Activated B cell treated with CpG ODN at 0.5 μM for 24 hours (primary cell): ENCODE data around the gene SHROOM2. TPM values are rescaled to one million over a fixed set of nuclear protein-coding genes. Genes with fewer than 3 reads are reported as not detected.

Source experiments
- ATAC-seq: fragments of 200-7000 bp; cut with Tn5 transposase; one replicate; pipeline ENCODE4 v1.10.0; 2021; ENCODE audit warnings: low read depth, mild to moderate bottlenecking, moderate library complexity
- CTCF ChIA-PET: fragments of 350-600 bp; sonication (Branson Sonifier 250); formaldehyde crosslinking; loops from one replicate; lab custom pipeline; 2021; ENCODE audit warnings: antibody characterized with exemption; lab: Charles Lee
- POLR2A ChIA-PET: fragments of 350-600 bp; sonication (Branson Sonifier 250); formaldehyde crosslinking; loops from one replicate; lab custom pipeline; 2021; ENCODE audit warnings: antibody characterized with exemption; lab: Charles Lee
- DNase-seq: peaks from one replicate; pipeline ENCODE4 v3.0.0; 2022
- H3K27ac Mint-ChIP-seq: one replicate; pipeline ENCODE4 v1.8.0; 2020; ENCODE audit warnings: mixed read lengths
- H3K27me3 Mint-ChIP-seq: one replicate; pipeline ENCODE4 v1.8.0; 2021; ENCODE audit warnings: mixed read lengths
- H3K36me3 Mint-ChIP-seq: one replicate; pipeline ENCODE4 v1.8.0; 2021; ENCODE audit warnings: low read depth, mixed read lengths
- H3K4me1 Mint-ChIP-seq: one replicate; pipeline ENCODE4 v1.8.0; 2021; ENCODE audit warnings: mixed read lengths
- H3K4me3 Mint-ChIP-seq: one replicate; pipeline ENCODE4 v1.8.0; 2020; ENCODE audit warnings: mild to moderate bottlenecking, mixed read lengths
- H3K9me3 Mint-ChIP-seq: one replicate; pipeline ENCODE4 v1.8.0; 2020; ENCODE audit warnings: mixed read lengths
- intact Hi-C: fragments of 100-400 bp; cut with micrococcal nuclease; formaldehyde crosslinking; loops from one replicate; pipeline ENCODE4 v1.15.1; 2024
- total RNA-seq: library from RNA; stranded (reverse); gene quantifications from 2 replicates; pipeline ENCODE4 v1.2.3, GENCODE V29; 2022
- TF ChIP-seq, protein P1 (sequence below): fragments of 200-600 bp; IDR thresholded peaks from one replicate; pipeline ENCODE4 v1.8.0; 2022; ENCODE audit warnings: antibody characterized with exemption, mild to moderate bottlenecking

The SHROOM2 gene
- total RNA-seq, 1 donor from 2014 or later, result not detected

DNA sequence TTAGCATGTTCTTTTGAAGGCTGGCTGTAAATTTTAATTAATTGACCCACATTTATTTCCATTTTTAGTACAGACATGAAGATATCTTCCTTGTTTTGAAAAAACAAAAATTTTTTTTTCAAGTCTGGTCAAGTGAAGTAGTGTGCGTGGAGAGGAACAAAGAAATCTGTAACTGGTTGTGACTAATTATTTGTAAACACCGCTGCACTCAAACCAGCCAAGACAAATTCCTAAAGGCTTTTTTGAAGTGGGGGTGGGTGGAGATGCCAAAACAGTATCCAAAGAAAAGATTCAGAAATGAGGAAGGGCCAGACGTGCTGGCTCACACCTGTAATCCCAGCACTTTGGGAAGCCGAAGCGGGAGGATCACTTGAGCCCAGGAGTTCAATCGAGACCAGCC lies 88.3 kb downstream of the SHROOM2 start:
- Mint-ChIP-seq H3K4me1 (peaks cover 2% of the 10 kb centered on the region), H3K27me3 (peaks cover 6% of the 10 kb centered on the region), H3K4me3 (no peak overlapping the region), H3K9me3 (no peaks in the 10 kb centered on the region), H3K36me3 (no peaks in the 10 kb centered on the region), H3K27ac (no peak overlapping the region)
- intact Hi-C loops, result loop anchor here (1.0 to 10.0 kb wide), 5 partner anchors 121 to 1130 kb away; no protein-coding TSS in a partner anchor
- ATAC-seq, result no peak
- DNase-seq, result no peak
- ChIA-PET POLR2A (no interaction called here), CTCF (interaction anchor here (0.6 to 1.5 kb wide), 3 partner anchors 237 to 246 kb away, joined by 3 to 4 read pairs (median 3); no protein-coding TSS in a partner anchor)
- TF ChIP-seq, protein P1, sequence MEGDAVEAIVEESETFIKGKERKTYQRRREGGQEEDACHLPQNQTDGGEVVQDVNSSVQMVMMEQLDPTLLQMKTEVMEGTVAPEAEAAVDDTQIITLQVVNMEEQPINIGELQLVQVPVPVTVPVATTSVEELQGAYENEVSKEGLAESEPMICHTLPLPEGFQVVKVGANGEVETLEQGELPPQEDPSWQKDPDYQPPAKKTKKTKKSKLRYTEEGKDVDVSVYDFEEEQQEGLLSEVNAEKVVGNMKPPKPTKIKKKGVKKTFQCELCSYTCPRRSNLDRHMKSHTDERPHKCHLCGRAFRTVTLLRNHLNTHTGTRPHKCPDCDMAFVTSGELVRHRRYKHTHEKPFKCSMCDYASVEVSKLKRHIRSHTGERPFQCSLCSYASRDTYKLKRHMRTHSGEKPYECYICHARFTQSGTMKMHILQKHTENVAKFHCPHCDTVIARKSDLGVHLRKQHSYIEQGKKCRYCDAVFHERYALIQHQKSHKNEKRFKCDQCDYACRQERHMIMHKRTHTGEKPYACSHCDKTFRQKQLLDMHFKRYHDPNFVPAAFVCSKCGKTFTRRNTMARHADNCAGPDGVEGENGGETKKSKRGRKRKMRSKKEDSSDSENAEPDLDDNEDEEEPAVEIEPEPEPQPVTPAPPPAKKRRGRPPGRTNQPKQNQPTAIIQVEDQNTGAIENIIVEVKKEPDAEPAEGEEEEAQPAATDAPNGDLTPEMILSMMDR, result no peak

DNA sequence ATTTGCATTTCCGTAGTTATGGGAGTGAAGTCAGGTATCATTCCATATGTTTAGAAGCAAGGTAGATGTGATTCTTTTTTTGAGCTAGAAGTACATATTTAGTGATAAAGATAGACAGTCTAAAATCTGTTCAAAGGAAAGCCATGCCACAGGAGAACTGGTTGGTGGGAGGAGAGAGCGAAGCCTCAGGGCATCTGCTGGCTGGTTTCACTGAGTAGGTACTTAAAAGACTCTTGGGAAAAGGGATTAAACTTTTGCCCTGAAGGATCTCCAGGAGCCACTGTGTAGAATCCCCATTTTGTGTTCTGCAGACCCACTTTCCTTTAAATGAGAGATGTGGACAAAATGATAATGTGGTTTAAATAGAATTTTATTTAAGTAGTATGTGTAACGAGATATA lies 89.6 kb downstream of the SHROOM2 start:
- peaks cover 2% of the 10 kb centered on the region for H3K4me1 Mint-ChIP-seq
- intact Hi-C loops, result loop anchor here (10.0 kb wide), 1 partner anchor 1131 kb away; no protein-coding TSS in a partner anchor
- CTCF ChIA-PET, result interaction anchor here (1.1 to 1.5 kb wide), 3 partner anchors 11 to 244 kb away, joined by 3 read pairs; no protein-coding TSS in a partner anchor
- peaks cover 5% of the 10 kb centered on the region for H3K27me3 Mint-ChIP-seq
- H3K36me3 Mint-ChIP-seq, result no peaks in the 10 kb centered on the region
- H3K4me3 Mint-ChIP-seq, result no peak overlapping the region
- TF ChIP-seq, protein P1, result no peak
- ATAC-seq (no peak), DNase-seq (no peak)
- POLR2A ChIA-PET, result no interaction called here
- no peaks in the 10 kb centered on the region for H3K9me3 Mint-ChIP-seq
- no peak overlapping the region for H3K27ac Mint-ChIP-seq

DNA sequence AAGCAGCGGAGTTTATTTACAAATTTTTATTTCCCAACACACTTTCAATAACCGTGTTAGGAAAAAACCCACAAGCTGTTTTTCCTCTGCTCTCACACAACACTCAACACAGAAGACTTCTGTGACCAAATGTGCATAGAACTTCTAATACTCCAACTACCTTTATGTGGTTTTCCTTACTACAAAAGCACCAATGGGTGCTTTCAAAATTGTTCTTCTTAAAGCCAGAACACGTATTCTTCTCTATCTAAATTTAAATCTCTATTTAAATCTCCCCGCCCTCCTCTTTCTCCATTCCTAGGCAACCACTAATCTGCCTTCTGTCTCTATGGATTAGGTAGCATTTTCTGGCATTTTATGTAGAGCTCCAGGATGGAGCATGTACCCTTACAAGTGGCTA lies 90.0 kb downstream of the SHROOM2 start:
- H3K27ac Mint-ChIP-seq, result no peak overlapping the region
- ChIA-PET POLR2A (no interaction called here), CTCF (interaction anchor here (1.2 kb wide), 1 partner anchor 69 kb away, joined by 3 read pairs; no protein-coding TSS in a partner anchor)
- no peaks in the 10 kb centered on the region for H3K9me3 Mint-ChIP-seq
- no peak overlapping the region for H3K4me3 Mint-ChIP-seq
- H3K4me1 Mint-ChIP-seq, result peaks cover 2% of the 10 kb centered on the region
- TF ChIP-seq, protein P1, result no peak
- H3K36me3 Mint-ChIP-seq, result no peaks in the 10 kb centered on the region
- H3K27me3 Mint-ChIP-seq, result peaks cover 5% of the 10 kb centered on the region
- intact Hi-C loops, result loop anchor here (10.0 kb wide), 1 partner anchor 1131 kb away; no protein-coding TSS in a partner anchor
- ATAC-seq (no peak), DNase-seq (no peak)

DNA sequence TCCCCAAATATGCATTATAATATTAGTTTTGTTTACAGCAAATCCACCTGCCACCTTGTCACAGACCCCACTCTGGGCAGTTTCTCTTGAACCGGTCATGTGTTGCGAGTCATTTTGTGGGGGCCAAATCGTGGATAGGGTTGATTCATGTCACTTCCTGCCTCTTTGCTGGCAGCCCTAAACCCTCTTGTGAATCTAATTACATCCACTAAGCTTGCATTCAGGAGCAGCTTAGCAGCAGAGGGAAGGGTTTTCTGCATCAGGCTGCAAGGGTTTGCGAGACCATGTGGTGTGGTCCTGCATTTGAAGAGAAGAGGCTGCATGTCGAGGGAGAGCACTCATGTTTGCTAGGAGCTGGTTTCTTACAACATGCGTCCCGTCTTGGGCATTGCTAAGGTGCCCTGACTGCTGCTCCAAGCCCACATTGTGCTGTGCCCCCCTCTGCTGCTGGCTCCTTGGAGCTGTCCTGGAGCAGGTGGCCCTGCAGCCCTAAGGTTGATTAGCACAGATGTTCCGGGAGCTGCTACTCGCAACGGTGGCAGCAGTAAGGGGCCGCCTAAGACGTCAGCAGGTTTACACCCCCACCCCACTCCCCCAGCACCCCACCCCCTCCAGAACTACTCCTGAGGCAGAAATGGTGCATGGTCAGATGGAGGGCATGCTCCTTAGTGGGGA lies 92.1 kb downstream of the SHROOM2 start:
- DNase-seq (no peak), ATAC-seq (no peak)
- POLR2A ChIA-PET, result no interaction called here
- peaks cover 2% of the 10 kb centered on the region for H3K4me1 Mint-ChIP-seq
- H3K9me3 Mint-ChIP-seq, result no peaks in the 10 kb centered on the region
- CTCF ChIA-PET, result no interaction called here
- peaks cover 7% of the 10 kb centered on the region for H3K27me3 Mint-ChIP-seq
- H3K4me3 Mint-ChIP-seq, result no peak overlapping the region
- intact Hi-C loops, result loop anchor here (10.0 kb wide), 1 partner anchor 1133 kb away; no protein-coding TSS in a partner anchor
- H3K27ac Mint-ChIP-seq, result no peak overlapping the region
- no peaks in the 10 kb centered on the region for H3K36me3 Mint-ChIP-seq
- TF ChIP-seq, protein P1, result no peak

DNA sequence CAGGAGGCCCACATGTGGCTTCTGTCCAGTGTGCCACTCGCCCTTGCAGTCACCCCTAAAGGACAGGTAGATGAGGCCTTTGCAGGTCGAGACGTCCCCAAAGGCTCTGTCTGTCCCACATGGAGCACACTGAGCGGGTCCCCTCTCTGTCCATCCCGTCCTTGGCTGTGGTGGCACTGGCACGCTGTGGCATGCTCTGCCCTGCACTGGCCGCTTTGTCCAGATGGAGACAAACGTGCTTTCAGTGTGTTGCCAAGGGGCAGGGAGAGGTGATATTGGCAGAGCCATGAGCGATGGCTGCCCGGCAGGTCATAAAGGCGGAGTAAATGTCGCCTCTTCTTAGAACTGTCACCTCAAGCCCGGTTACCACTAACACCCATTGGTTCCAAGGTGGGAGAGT lies 94.0 kb downstream of the SHROOM2 start:
- no peak overlapping the region for H3K27ac Mint-ChIP-seq
- peaks cover under 1% of the 10 kb centered on the region for H3K4me1 Mint-ChIP-seq
- no peak for ATAC-seq
- intact Hi-C loops, result loop anchor here (10.0 kb wide), 1 partner anchor 715 kb away; no protein-coding TSS in a partner anchor
- no peaks in the 10 kb centered on the region for H3K36me3 Mint-ChIP-seq
- no peaks in the 10 kb centered on the region for H3K9me3 Mint-ChIP-seq
- ChIA-PET CTCF (no interaction called here), POLR2A (no interaction called here)
- H3K4me3 Mint-ChIP-seq, result no peak overlapping the region
- DNase-seq, result no peak
- TF ChIP-seq, protein P1, result no peak
- peaks cover 4% of the 10 kb centered on the region for H3K27me3 Mint-ChIP-seq
